WTC11 (cell line): ENCODE data around the gene PRXL2B. TPM values are rescaled to one million over a fixed set of nuclear protein-coding genes. Genes with fewer than 3 reads are reported as not detected.

Source experiments
- ATAC-seq: fragments of 200-7000 bp; cut with Tn5 transposase; 2 replicates; pipeline ENCODE4 v1.10.0; 2021; ENCODE audit warnings: mild to moderate bottlenecking, moderate library complexity
- CTCF ChIA-PET: fragments of 300-600 bp; sonication (Branson Sonifier 250); formaldehyde crosslinking; loops from one replicate; lab custom pipeline; 2021; ENCODE audit warnings: antibody characterized with exemption; lab: Charles Lee
- POLR2A ChIA-PET: fragments of 350-600 bp; sonication (Branson Sonifier 250); formaldehyde crosslinking; loops from one replicate; lab custom pipeline; 2021; ENCODE audit warnings: antibody characterized with exemption; lab: Charles Lee
- DNase-seq: peaks from one replicate; pipeline ENCODE4 v3.0.0; 2021; ENCODE audit warnings: low spot score
- H3K27ac Mint-ChIP-seq: 2 replicates; pipeline ENCODE4 v1.8.0; 2021; ENCODE audit warnings: mixed read lengths
- H3K27me3 Mint-ChIP-seq: 2 replicates; pipeline ENCODE4 v1.8.0; 2021; ENCODE audit warnings: low read depth, mild to moderate bottlenecking, moderate library complexity, mixed read lengths
- H3K36me3 Mint-ChIP-seq: 2 replicates; pipeline ENCODE4 v1.8.0; 2021; ENCODE audit warnings: mixed read lengths
- H3K4me1 Mint-ChIP-seq: 2 replicates; pipeline ENCODE4 v1.8.0; 2022; ENCODE audit warnings: mixed read lengths
- H3K4me3 Mint-ChIP-seq: 2 replicates; pipeline ENCODE4 v1.8.0; 2021; ENCODE audit warnings: mild to moderate bottlenecking, moderate library complexity, mixed read lengths
- H3K9me3 Mint-ChIP-seq: 2 replicates; pipeline ENCODE4 v1.8.0; 2021; ENCODE audit warnings: mixed read lengths
- AR ChIP-seq: fragments of 250-450 bp; sonication (Bioruptor Pico); IDR thresholded peaks from 2 replicates; pipeline ENCODE4 v1.9.0; 2021; ENCODE audit warnings: mild to moderate bottlenecking
- ARID4B ChIP-seq: sonication (generic); formaldehyde crosslinking; IDR thresholded peaks from 2 replicates; pipeline ENCODE4 v1.8.0; 2023; ENCODE audit warnings: missing genetic modification reagents, mild to moderate bottlenecking, borderline replicate concordance
- CBFB ChIP-seq: sonication (generic); formaldehyde crosslinking; IDR thresholded peaks from 2 replicates; pipeline ENCODE4 v1.8.1; 2022; ENCODE audit warnings: mild to moderate bottlenecking, low read depth, missing genetic modification reagents
- CDX4 ChIP-seq: fragments of 250-450 bp; sonication (Bioruptor Pico); IDR thresholded peaks from 2 replicates; pipeline ENCODE4 v1.9.0; 2021; ENCODE audit warnings: moderate library complexity, mild to moderate bottlenecking, inconsistent platforms, borderline replicate concordance
- E2F5 ChIP-seq: sonication (generic); formaldehyde crosslinking; IDR thresholded peaks from 2 replicates; pipeline ENCODE4 v1.8.1; 2022; ENCODE audit warnings: mild to moderate bottlenecking, moderate library complexity, missing genetic modification reagents
- ELF4 ChIP-seq: sonication (generic); formaldehyde crosslinking; IDR thresholded peaks from 2 replicates; pipeline ENCODE4 v1.8.1; 2022; ENCODE audit warnings: low read depth, mild to moderate bottlenecking, moderate library complexity, missing genetic modification reagents
- ETV6 ChIP-seq: sonication (generic); formaldehyde crosslinking; IDR thresholded peaks from 2 replicates; pipeline ENCODE4 v1.8.1; 2022; ENCODE audit warnings: mild to moderate bottlenecking, missing genetic modification reagents
- FOXP4 ChIP-seq: sonication (generic); formaldehyde crosslinking; IDR thresholded peaks from 2 replicates; pipeline ENCODE4 v1.8.0; 2022; ENCODE audit warnings: mild to moderate bottlenecking, missing genetic modification reagents
- MXD4 ChIP-seq: fragments of 250-450 bp; sonication (Bioruptor Pico); IDR thresholded peaks from 2 replicates; pipeline ENCODE4 v1.8.0; 2021; ENCODE audit warnings: mild to moderate bottlenecking, moderate library complexity, borderline replicate concordance
- NR1H2 ChIP-seq: sonication (generic); formaldehyde crosslinking; IDR thresholded peaks from 2 replicates; pipeline ENCODE4 v1.9.0; 2021; ENCODE audit warnings: mild to moderate bottlenecking, moderate library complexity, missing genetic modification reagents
- PRRX2 ChIP-seq: fragments of 250-450 bp; sonication (Bioruptor Pico); IDR thresholded peaks from 2 replicates; pipeline ENCODE4 v1.8.0; 2021; ENCODE audit warnings: mild to moderate bottlenecking
- RORB ChIP-seq: fragments of 250-450 bp; sonication (Bioruptor Pico); IDR thresholded peaks from 2 replicates; pipeline ENCODE4 v1.9.0; 2021; ENCODE audit warnings: mild to moderate bottlenecking
- SOX15 ChIP-seq: fragments of 250-450 bp; sonication (Bioruptor Pico); IDR thresholded peaks from 2 replicates; pipeline ENCODE4 v1.9.0; 2021; ENCODE audit warnings: mild to moderate bottlenecking
- ZBTB21 ChIP-seq: sonication (generic); formaldehyde crosslinking; IDR thresholded peaks from 2 replicates; pipeline ENCODE4 v1.8.1; 2023; ENCODE audit warnings: mild to moderate bottlenecking, missing genetic modification reagents, borderline replicate concordance
- ZNF121 ChIP-seq: sonication (generic); formaldehyde crosslinking; IDR thresholded peaks from 2 replicates; pipeline ENCODE4 v1.8.0; 2023; ENCODE audit warnings: missing genetic modification reagents
- ZNF138 ChIP-seq: sonication (generic); formaldehyde crosslinking; conservative IDR thresholded peaks from 2 replicates; pipeline ENCODE4 v1.8.1; 2022; ENCODE audit warnings: mild to moderate bottlenecking, moderate library complexity, missing genetic modification reagents
- ZNF423 ChIP-seq: fragments of 250-450 bp; sonication (Bioruptor Pico); IDR thresholded peaks from 2 replicates; pipeline ENCODE4 v2.1.2; 2022; ENCODE audit warnings: mild to moderate bottlenecking, moderate library complexity
- ZNF425 ChIP-seq: fragments of 250-450 bp; sonication (Bioruptor Pico); conservative IDR thresholded peaks from 2 replicates; pipeline ENCODE4 v1.9.0; 2021; ENCODE audit warnings: mild to moderate bottlenecking
- total RNA-seq: library from RNA; stranded (reverse); gene quantifications from 3 replicates; pipeline ENCODE4 v1.2.3, GENCODE V29; 2021

The PRXL2B gene
- total RNA-seq, 1 experiment from 2014 or later: 50.3 TPM

GRCh38 chr1:2633366-2633935 is 46.9 kb downstream of the PRXL2B start (continued):
- TF ChIP-seq ETV6 (CRISPR knock-in tag) (no peak), E2F5 (no peak), RORB (CRISPR knock-in tag) (no peak), ZNF121 (CRISPR knock-in tag) (no peak), ELF4 (CRISPR knock-in tag) (no peak), MXD4 (no peak), ZBTB21 (CRISPR knock-in tag) (no peak), PRRX2 (no peak)
- TF ChIP-seq, all 79 proteins: peak for 0

- Mint-ChIP-seq H3K4me1 (0 out of 2 replicates have a peak, but pooled peaks cover 2% of the 10 kb centered on the region), H3K27me3 (peaks cover 68% of the 10 kb centered on the region), H3K36me3 (peaks cover 31% of the 10 kb centered on the region), H3K27ac (no peak overlapping the region)
- DNase-seq: no peak
- TF ChIP-seq NR1H2 (CRISPR knock-in tag) (no peak), CDX4 (CRISPR knock-in tag) (no peak), ARID4B (CRISPR knock-in tag) (no peak), SOX15 (CRISPR knock-in tag) (no peak), ZNF138 (CRISPR knock-in tag) (no peak), FOXP4 (CRISPR knock-in tag) (no peak), ZNF425 (CRISPR knock-in tag) (no peak), AR (CRISPR knock-in tag) (no peak), CBFB (CRISPR knock-in tag) (no peak), ZNF423 (CRISPR knock-in tag) (no peak), PRRX2 (no peak)
- TF ChIP-seq, all 79 proteins: peak for 0
- ATAC-seq: no peak
- ChIA-PET POLR2A (interaction anchor here (0.6 kb wide), 1 partner anchor 39 kb away, joined by 4 read pairs; no protein-coding TSS in a partner anchor), CTCF (no interaction called here)
- Mint-ChIP-seq H3K4me3 (no peak overlapping the region), H3K9me3 (peaks cover 30% of the 10 kb centered on the region)
Observed at GRCh38 chr1:2633936-2634491, 47.4 kb downstream of the PRXL2B start.
